Liver (tissue), 9 donors: ENCODE measurements around the gene PHLPP2. TPM values are rescaled to one million over a fixed set of nuclear protein-coding genes. Genes with fewer than 3 reads are reported as not detected.

Source experiments
- DNase-seq: peaks from one replicate; pipeline ENCODE4 v3.0.0-alpha.2; 2017; ENCODE audit warnings: low spot score
- H3K27ac ChIP-seq, 2 donors: one replicate each; pipeline ENCODE4 v1.7.0; 2013; ENCODE audit warnings: inconsistent platforms in 2 of 2, low read length in 2 of 2, control low read depth in 1 of 2, low read depth in 1 of 2, mild to moderate bottlenecking in 1 of 2
- H3K27me3 ChIP-seq, 4 donors: one replicate each; pipeline versions ENCODE4 v1.6.1 to v1.7.0; 2013; ENCODE audit warnings: low read length in 3 of 4, inconsistent platforms in 1 of 4, mild to moderate bottlenecking in 1 of 4, moderate library complexity in 1 of 4; ENCODE audit not compliant: control insufficient read depth in 4 of 4, insufficient read depth in 4 of 4
- H3K36me3 ChIP-seq, 4 donors: one replicate each; pipeline versions ENCODE4 v1.6.1 to v1.7.0; 2013; ENCODE audit warnings: low read length in 3 of 4, mild to moderate bottlenecking in 3 of 4, low read depth in 1 of 4, moderate library complexity in 1 of 4; ENCODE audit not compliant: control insufficient read depth in 4 of 4, insufficient read depth in 3 of 4
- H3K4me1 ChIP-seq, 4 donors: one replicate each; pipeline versions ENCODE4 v1.6.1 to v1.7.0; 2013; ENCODE audit warnings: low read length in 3 of 4, mild to moderate bottlenecking in 3 of 4, moderate library complexity in 1 of 4; ENCODE audit not compliant: control insufficient read depth in 4 of 4, insufficient read depth in 4 of 4
- H3K4me3 ChIP-seq, 3 donors: one replicate each; pipeline versions ENCODE4 v1.6.1 to v1.7.0; 2013; ENCODE audit warnings: low read length in 3 of 3, control low read depth in 1 of 3, low read depth in 1 of 3, mild to moderate bottlenecking in 1 of 3
- H3K9ac ChIP-seq, 2 donors: one replicate each; pipeline ENCODE4 v1.7.0; 2013; ENCODE audit warnings: low read length in 2 of 2, mild to moderate bottlenecking in 2 of 2, moderate library complexity in 2 of 2, control low read depth in 1 of 2, low read depth in 1 of 2
- H3K9me3 ChIP-seq, 4 donors: one replicate each; pipeline versions ENCODE4 v1.6.1 to v1.7.0; 2013; ENCODE audit warnings: low read length in 3 of 4; ENCODE audit not compliant: control insufficient read depth in 4 of 4
- CTCF ChIP-seq: fragments of 150-350 bp; IDR thresholded peaks from 2 replicates; pipeline ENCODE4 v1.5.1; 2017; ENCODE audit warnings: improper control_type of control experiment, low read depth, low read length; ENCODE audit not compliant: missing input control
- FOXA1 ChIP-seq: IDR thresholded peaks from 2 replicates; pipeline ENCODE4 v1.6.1; 2016; ENCODE audit warnings: antibody characterized with exemption
- FOXA2 ChIP-seq: IDR thresholded peaks from 2 replicates; pipeline ENCODE4 v1.6.1; 2016; ENCODE audit warnings: antibody characterized with exemption
- GABPA ChIP-seq, 2 donors: IDR thresholded peaks in 1 of 2; conservative IDR thresholded peaks in 1 of 2; 2 replicates each; pipeline ENCODE4 v1.6.1; 2016; ENCODE audit warnings: antibody characterized with exemption in 2 of 2, mild to moderate bottlenecking in 1 of 2, moderate library complexity in 1 of 2
- HNF4A ChIP-seq, 2 donors: conservative IDR thresholded peaks; 2 replicates each; pipeline ENCODE4 v1.6.1; 2016; ENCODE audit warnings: antibody characterized with exemption in 2 of 2, mild to moderate bottlenecking in 2 of 2
- HNF4G ChIP-seq: IDR thresholded peaks from 2 replicates; pipeline ENCODE4 v1.6.1; 2016; ENCODE audit warnings: antibody characterized with exemption
- MAX ChIP-seq: IDR thresholded peaks from 2 replicates; pipeline ENCODE4 v1.6.1; 2016; ENCODE audit warnings: antibody characterized with exemption
- RAD21 ChIP-seq, 2 donors: IDR thresholded peaks; 2 replicates each; pipeline ENCODE4 v1.6.1; 2016; ENCODE audit warnings: antibody characterized with exemption in 2 of 2, mild to moderate bottlenecking in 2 of 2
- REST ChIP-seq: IDR thresholded peaks from 2 replicates; pipeline ENCODE4 v1.6.1; 2016; ENCODE audit warnings: antibody characterized with exemption, mild to moderate bottlenecking
- SP1 ChIP-seq: IDR thresholded peaks from 2 replicates; pipeline ENCODE4 v1.6.1; 2018; ENCODE audit warnings: antibody characterized with exemption, mild to moderate bottlenecking
- TAF1 ChIP-seq: conservative IDR thresholded peaks from 2 replicates; pipeline ENCODE4 v1.6.1; 2016; ENCODE audit warnings: antibody characterized with exemption, mild to moderate bottlenecking
- YY1 ChIP-seq: IDR thresholded peaks from 2 replicates; pipeline ENCODE4 v1.6.1; 2016; ENCODE audit warnings: antibody characterized with exemption, mild to moderate bottlenecking
- WGBS: extraction: QIAGEN DNeasy Blood & Tissue Kit; methylation state at CpG from one replicate; pipeline ENCODE4 v1.1.7; 2013; 5-methylcytosine and 5-hydroxymethylcytosine counted together
- polyA plus RNA-seq, 2 donors: library from polyadenylated mRNA; stranded (reverse) in 1 of 2; unstranded in 1 of 2; fragments of 200-250 nt in 1 of 2; fragments of >200 nt in 1 of 2; fragmentation: Nextera tagmentation in 1 of 2; extraction: Ambion mirVana in 1 of 2; gene quantifications; one replicate each; pipeline versions ENCODE4 v1.2.1 to v1.2.3, GENCODE V29; 2013 to 2015
- total RNA-seq, 2 donors: library from RNA; depleted of rRNA; stranded (reverse); fragments of >200 nt; gene quantifications; one replicate each; pipeline ENCODE4 v1.2.3, GENCODE V29; 2014
- donor health status: healthy.
- donor health status: healthy.
- donor health status: healthy.
- donor health status: healthy.
- donor health status: healthy.

PHLPP2 gene
- total and polyA plus RNA-seq, 4 donors = 1.2 to 7.8 (median 3.9) TPM

- no peak for TF ChIP-seq REST
- no peak for TF ChIP-seq RAD21 (IDR thresholded peaks at IDR 0.05)
- no peak for TF ChIP-seq MAX
- no peak for TF ChIP-seq FOXA2
- no peak for TF ChIP-seq FOXA1
- TF ChIP-seq YY1 = no peak
- TF ChIP-seq GABPA (IDR thresholded peaks at IDR 0.05 in 1 of 2, conservative IDR thresholded peaks at IDR 0.05 in 1 of 2) = no peak
- TF ChIP-seq SP1 = no peak
- TF ChIP-seq HNF4A (conservative IDR thresholded peaks at IDR 0.05) = no peak
Measured at GRCh38 chr16:71748226-71748625, 23.7 kb upstream of the PHLPP2 start (continued).

- TF ChIP-seq TAF1 (no peak), REST (no peak), CTCF (peak; percentile 61), HNF4G (no peak), RAD21 (IDR thresholded peaks at IDR 0.05) (peak; percentile 77 to 84)
- WGBS = 62% methylated on average over 7 of the region's 7 CpGs
- Histone ChIP-seq H3K4me3 (no peak overlapping the region), H3K9ac (no peak overlapping the region), H3K4me1 (no peaks in the 10 kb centered on the region), H3K9me3 (no peaks in the 10 kb centered on the region), H3K27me3 (no peaks in the 10 kb centered on the region), H3K36me3 (peaks cover 3 to 67% (median 52%) of the 10 kb centered on the region in 4 donors), H3K27ac (no peak overlapping the region)
- DNase-seq = no peak
Measured at GRCh38 chr16:71746442-71747046, 22.0 kb upstream of the PHLPP2 start.
